A549 (cell line): ENCODE results near the gene DNAI4.

Source experiments
- BHLHE40 ChIP-seq: IDR thresholded peaks from 2 replicates; pipeline ENCODE4 v1.6.1; 2012; ENCODE audit warnings: low read depth, low read length, inconsistent platforms
- POLR2A ChIP-seq: IDR thresholded peaks from 2 replicates; pipeline ENCODE4 v1.6.1; 2012; ENCODE audit warnings: mild to moderate bottlenecking, low read length
- RCOR1 ChIP-seq: fragments of 150-350 bp; IDR thresholded peaks from 2 replicates; pipeline ENCODE4 v1.6.1; 2014; ENCODE audit warnings: antibody characterized with exemption, low read length, low read depth
- SMC3 ChIP-seq: fragments of >200 bp; sonication (Bioruptor Twin); formaldehyde crosslinking; IDR thresholded peaks from 3 replicates; pipeline ENCODE4 v1.6.1; 2018; ENCODE audit warnings: inconsistent platforms
- TF ChIP-seq, protein P1 (sequence below): fragments of >200 bp; sonication (Bioruptor Twin); formaldehyde crosslinking; IDR thresholded peaks from 3 replicates; pipeline ENCODE4 v1.5.1; 2016
- TF ChIP-seq, protein P2 (sequence below): fragments of 200-600 bp; sonication (generic); IDR thresholded peaks from 2 replicates; pipeline ENCODE4 v1.6.1; 2016; ENCODE audit warnings: antibody characterized with exemption, mild to moderate bottlenecking, moderate library complexity
- TF ChIP-seq, protein P3 (sequence below): fragments of 150-350 bp; IDR thresholded peaks from 2 replicates; pipeline ENCODE4 v1.6.1; 2014; ENCODE audit warnings: low read depth, mild to moderate bottlenecking, low read length

DNA sequence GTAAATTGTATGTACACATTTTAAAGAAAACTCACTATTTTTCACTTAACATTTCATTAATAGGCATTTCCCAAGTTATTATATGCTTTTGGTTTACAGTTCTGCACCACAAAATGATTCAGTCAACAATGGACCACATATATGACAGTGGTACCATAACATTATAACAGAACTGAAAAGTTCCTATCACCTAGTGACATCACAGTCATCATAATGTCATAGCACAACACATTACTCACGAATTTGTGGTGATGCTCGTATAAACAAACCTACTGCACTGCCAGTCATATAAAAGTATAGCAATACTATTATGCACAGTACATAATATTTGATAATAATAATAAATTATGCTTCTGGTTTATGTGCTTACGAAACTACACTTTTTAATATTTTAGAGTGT lies 30.9 kb downstream of the DNAI4 start:
- TF ChIP-seq, protein P1, sequence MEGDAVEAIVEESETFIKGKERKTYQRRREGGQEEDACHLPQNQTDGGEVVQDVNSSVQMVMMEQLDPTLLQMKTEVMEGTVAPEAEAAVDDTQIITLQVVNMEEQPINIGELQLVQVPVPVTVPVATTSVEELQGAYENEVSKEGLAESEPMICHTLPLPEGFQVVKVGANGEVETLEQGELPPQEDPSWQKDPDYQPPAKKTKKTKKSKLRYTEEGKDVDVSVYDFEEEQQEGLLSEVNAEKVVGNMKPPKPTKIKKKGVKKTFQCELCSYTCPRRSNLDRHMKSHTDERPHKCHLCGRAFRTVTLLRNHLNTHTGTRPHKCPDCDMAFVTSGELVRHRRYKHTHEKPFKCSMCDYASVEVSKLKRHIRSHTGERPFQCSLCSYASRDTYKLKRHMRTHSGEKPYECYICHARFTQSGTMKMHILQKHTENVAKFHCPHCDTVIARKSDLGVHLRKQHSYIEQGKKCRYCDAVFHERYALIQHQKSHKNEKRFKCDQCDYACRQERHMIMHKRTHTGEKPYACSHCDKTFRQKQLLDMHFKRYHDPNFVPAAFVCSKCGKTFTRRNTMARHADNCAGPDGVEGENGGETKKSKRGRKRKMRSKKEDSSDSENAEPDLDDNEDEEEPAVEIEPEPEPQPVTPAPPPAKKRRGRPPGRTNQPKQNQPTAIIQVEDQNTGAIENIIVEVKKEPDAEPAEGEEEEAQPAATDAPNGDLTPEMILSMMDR, result no peak
- TF ChIP-seq POLR2A, result no peak
- TF ChIP-seq RCOR1, result no peak
- TF ChIP-seq, protein P2, sequence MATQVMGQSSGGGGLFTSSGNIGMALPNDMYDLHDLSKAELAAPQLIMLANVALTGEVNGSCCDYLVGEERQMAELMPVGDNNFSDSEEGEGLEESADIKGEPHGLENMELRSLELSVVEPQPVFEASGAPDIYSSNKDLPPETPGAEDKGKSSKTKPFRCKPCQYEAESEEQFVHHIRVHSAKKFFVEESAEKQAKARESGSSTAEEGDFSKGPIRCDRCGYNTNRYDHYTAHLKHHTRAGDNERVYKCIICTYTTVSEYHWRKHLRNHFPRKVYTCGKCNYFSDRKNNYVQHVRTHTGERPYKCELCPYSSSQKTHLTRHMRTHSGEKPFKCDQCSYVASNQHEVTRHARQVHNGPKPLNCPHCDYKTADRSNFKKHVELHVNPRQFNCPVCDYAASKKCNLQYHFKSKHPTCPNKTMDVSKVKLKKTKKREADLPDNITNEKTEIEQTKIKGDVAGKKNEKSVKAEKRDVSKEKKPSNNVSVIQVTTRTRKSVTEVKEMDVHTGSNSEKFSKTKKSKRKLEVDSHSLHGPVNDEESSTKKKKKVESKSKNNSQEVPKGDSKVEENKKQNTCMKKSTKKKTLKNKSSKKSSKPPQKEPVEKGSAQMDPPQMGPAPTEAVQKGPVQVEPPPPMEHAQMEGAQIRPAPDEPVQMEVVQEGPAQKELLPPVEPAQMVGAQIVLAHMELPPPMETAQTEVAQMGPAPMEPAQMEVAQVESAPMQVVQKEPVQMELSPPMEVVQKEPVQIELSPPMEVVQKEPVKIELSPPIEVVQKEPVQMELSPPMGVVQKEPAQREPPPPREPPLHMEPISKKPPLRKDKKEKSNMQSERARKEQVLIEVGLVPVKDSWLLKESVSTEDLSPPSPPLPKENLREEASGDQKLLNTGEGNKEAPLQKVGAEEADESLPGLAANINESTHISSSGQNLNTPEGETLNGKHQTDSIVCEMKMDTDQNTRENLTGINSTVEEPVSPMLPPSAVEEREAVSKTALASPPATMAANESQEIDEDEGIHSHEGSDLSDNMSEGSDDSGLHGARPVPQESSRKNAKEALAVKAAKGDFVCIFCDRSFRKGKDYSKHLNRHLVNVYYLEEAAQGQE, result no peak
- TF ChIP-seq, protein P3, sequence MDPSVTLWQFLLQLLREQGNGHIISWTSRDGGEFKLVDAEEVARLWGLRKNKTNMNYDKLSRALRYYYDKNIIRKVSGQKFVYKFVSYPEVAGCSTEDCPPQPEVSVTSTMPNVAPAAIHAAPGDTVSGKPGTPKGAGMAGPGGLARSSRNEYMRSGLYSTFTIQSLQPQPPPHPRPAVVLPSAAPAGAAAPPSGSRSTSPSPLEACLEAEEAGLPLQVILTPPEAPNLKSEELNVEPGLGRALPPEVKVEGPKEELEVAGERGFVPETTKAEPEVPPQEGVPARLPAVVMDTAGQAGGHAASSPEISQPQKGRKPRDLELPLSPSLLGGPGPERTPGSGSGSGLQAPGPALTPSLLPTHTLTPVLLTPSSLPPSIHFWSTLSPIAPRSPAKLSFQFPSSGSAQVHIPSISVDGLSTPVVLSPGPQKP, result no peak
- TF ChIP-seq SMC3, result no peak
- TF ChIP-seq BHLHE40, result no peak
